Keratinocyte (primary cell): Measurements from ENCODE around the gene TAPT1.

Experiments used
- EZH2 ChIP-seq: IDR thresholded peaks from one replicate; pipeline ENCODE4 v1.6.1; 2012; ENCODE audit warnings: inconsistent platforms, mild to moderate bottlenecking, low read length, moderate library complexity
- TF ChIP-seq, protein P1 (sequence below), 3 experiments: IDR thresholded peaks in 1 of 3; conservative IDR thresholded peaks in 1 of 3; optimal IDR thresholded peaks in 1 of 3; 2 replicates in 2 of 3; 3 replicates in 1 of 3; pipeline versions ENCODE3 to v1.5.1; 2011; ENCODE audit warnings: low read length in 3 of 3, mild to moderate bottlenecking in 3 of 3, moderate library complexity in 2 of 3, control low read depth in 1 of 3, inconsistent platforms in 1 of 3; ENCODE audit not compliant: insufficient read depth in 2 of 3; ENCODE audit errors: extremely low read depth in 1 of 3

DNA sequence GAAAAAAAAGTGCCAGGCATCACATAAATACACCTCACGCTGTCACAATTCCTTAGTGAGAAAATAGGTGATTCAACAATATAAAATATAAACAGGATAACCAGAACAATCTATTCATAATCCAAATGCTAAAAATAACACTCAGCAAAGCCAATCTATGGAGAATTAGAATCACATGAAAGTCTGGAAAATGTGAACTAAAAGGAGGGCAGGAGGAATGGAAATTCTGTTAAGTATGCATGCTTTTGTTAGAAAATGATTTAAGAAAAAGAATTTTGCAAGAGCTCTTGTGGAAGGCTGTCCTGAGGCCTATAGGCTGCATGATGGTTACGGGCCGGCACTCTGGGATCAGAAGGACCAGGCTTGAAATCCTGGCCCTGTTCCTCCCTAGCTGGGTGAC lies 71.8 kb downstream of the TAPT1 start:
- TF ChIP-seq, protein P1, sequence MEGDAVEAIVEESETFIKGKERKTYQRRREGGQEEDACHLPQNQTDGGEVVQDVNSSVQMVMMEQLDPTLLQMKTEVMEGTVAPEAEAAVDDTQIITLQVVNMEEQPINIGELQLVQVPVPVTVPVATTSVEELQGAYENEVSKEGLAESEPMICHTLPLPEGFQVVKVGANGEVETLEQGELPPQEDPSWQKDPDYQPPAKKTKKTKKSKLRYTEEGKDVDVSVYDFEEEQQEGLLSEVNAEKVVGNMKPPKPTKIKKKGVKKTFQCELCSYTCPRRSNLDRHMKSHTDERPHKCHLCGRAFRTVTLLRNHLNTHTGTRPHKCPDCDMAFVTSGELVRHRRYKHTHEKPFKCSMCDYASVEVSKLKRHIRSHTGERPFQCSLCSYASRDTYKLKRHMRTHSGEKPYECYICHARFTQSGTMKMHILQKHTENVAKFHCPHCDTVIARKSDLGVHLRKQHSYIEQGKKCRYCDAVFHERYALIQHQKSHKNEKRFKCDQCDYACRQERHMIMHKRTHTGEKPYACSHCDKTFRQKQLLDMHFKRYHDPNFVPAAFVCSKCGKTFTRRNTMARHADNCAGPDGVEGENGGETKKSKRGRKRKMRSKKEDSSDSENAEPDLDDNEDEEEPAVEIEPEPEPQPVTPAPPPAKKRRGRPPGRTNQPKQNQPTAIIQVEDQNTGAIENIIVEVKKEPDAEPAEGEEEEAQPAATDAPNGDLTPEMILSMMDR (optimal IDR thresholded peaks at IDR 0.05 in 1 of 3, IDR thresholded peaks at IDR 0.05 in 1 of 3, conservative IDR thresholded peaks at IDR 0.05 in 1 of 3; ENCODE audit: extremely low read depth in 1 of 3, insufficient read depth in 2 of 3, low read length in 3 of 3): no peak
- no peak for TF ChIP-seq EZH2
